Measurements from ENCODE around the gene DEPP1.

Gene DEPP1

GRCh38 chr10:44950326-44951225 is 28.0 kb downstream of the DEPP1 start:
- TF ChIP-seq GATA3 (IDR thresholded peaks at IDR 0.05; ENCODE audit: low read depth, low read length) (no peak), GATA2 (IDR thresholded peaks at IDR 0.05; ENCODE audit: low read depth, low read length) (no peak)

- no peak for TF ChIP-seq GATA3 (IDR thresholded peaks at IDR 0.05; ENCODE audit: low read depth, low read length)
- no peak for TF ChIP-seq GATA2 (IDR thresholded peaks at IDR 0.05; ENCODE audit: low read depth, low read length)
Measured at GRCh38 chr10:44949915-44950314, 28.7 kb downstream of the DEPP1 start.

GRCh38 chr10:44949127-44949802 is 29.3 kb downstream of the DEPP1 start:
- TF ChIP-seq GATA3 (IDR thresholded peaks at IDR 0.05; ENCODE audit: low read depth, low read length) (no peak), GATA2 (IDR thresholded peaks at IDR 0.05; ENCODE audit: low read depth, low read length) (no peak)

- TF ChIP-seq GATA3 (IDR thresholded peaks at IDR 0.05; ENCODE audit: low read depth, low read length): no peak
Measured at GRCh38 chr10:44948642-44949041, 30.0 kb downstream of the DEPP1 start.

GRCh38 chr10:44947371-44948152 is 31.0 kb downstream of the DEPP1 start:
- no peak for TF ChIP-seq GATA2 (IDR thresholded peaks at IDR 0.05; ENCODE audit: low read depth, low read length)
- TF ChIP-seq GATA3 (IDR thresholded peaks at IDR 0.05; ENCODE audit: low read depth, low read length): no peak

- TF ChIP-seq GATA2 (IDR thresholded peaks at IDR 0.05; ENCODE audit: low read depth, low read length): no peak
- TF ChIP-seq GATA3 (IDR thresholded peaks at IDR 0.05; ENCODE audit: low read depth, low read length): no peak
Measured at GRCh38 chr10:44946205-44946604, 32.4 kb downstream of the DEPP1 start.

- no peak for TF ChIP-seq GATA2 (IDR thresholded peaks at IDR 0.05; ENCODE audit: low read depth, low read length)
- TF ChIP-seq GATA3 (IDR thresholded peaks at IDR 0.05; ENCODE audit: low read depth, low read length): no peak
Measured at GRCh38 chr10:44944354-44944753, 34.3 kb downstream of the DEPP1 start.

- TF ChIP-seq GATA3 (IDR thresholded peaks at IDR 0.05; ENCODE audit: low read depth, low read length) (no peak), GATA2 (IDR thresholded peaks at IDR 0.05; ENCODE audit: low read depth, low read length) (no peak)
Measured at GRCh38 chr10:44939691-44940401, 38.8 kb downstream of the DEPP1 start.

- TF ChIP-seq GATA2 (IDR thresholded peaks at IDR 0.05; ENCODE audit: low read depth, low read length) (no peak), GATA3 (IDR thresholded peaks at IDR 0.05; ENCODE audit: low read depth, low read length) (no peak)
Measured at GRCh38 chr10:44938956-44939355, 39.7 kb downstream of the DEPP1 start.

- TF ChIP-seq GATA3 (IDR thresholded peaks at IDR 0.05; ENCODE audit: low read depth, low read length) (no peak), GATA2 (IDR thresholded peaks at IDR 0.05; ENCODE audit: low read depth, low read length) (no peak)
Measured at GRCh38 chr10:44937196-44938005, 41.2 kb downstream of the DEPP1 start.

GRCh38 chr10:44936314-44936975 is 42.2 kb downstream of the DEPP1 start:
- TF ChIP-seq GATA3 (IDR thresholded peaks at IDR 0.05; ENCODE audit: low read depth, low read length) (no peak), GATA2 (IDR thresholded peaks at IDR 0.05; ENCODE audit: low read depth, low read length) (no peak)

GRCh38 chr10:44935966-44936295 is 42.7 kb downstream of the DEPP1 start:
- TF ChIP-seq GATA3 (IDR thresholded peaks at IDR 0.05; ENCODE audit: low read depth, low read length) (no peak), GATA2 (IDR thresholded peaks at IDR 0.05; ENCODE audit: low read depth, low read length) (no peak)
